NCI-H510A treated with DMSO at 0.1 percent for 48 hours (cell line): ENCODE data around the gene SERP2.

Source experiments
- DNase-seq: peaks from one replicate; lab custom pipeline; 2025; lab: John Stamatoyannopoulos, UW

The SERP2 gene

GRCh38 chr13:44355621-44356020 lies 18.0 kb upstream of the SERP2 start:
- no peak for DNase-seq

- DNase-seq = no peak
Observed at GRCh38 chr13:44359983-44360375, 13.6 kb upstream of the SERP2 start.

GRCh38 chr13:44362394-44363040 lies 11.1 kb upstream of the SERP2 start:
- no peak for DNase-seq

DNA sequence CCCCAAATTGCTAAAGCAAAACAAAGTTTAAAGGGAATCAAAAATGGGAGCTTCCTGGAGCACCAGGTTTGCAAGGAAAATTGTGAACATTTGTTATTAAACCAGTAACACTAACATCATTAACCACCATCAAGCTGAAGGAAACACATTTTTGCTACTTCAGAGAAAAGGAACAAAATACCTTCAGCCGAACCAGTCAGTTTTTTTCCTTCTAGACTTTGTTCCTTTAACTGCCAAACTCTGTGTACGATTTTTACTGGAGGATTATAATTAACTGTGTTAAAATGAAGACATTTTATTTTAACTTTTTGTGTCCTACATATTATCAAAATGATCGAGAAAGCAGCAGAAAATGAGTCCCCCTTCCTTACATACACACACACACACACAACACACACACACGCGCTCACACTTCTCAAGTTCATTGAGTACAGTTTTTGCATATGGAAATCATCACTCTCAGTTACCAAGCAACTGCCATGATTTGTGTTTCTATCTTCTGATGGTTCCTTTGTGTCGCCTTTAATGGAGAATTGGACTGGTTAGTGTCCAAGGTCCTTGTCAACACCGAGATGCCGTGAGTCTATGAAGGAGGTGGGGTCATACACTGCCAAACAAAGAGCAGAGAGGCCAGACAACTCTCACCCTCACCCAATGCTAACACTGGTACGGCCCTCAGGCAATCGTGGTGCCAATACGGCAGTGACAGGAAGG lies 9.8 kb upstream of the SERP2 start:
- no peak for DNase-seq

DNA sequence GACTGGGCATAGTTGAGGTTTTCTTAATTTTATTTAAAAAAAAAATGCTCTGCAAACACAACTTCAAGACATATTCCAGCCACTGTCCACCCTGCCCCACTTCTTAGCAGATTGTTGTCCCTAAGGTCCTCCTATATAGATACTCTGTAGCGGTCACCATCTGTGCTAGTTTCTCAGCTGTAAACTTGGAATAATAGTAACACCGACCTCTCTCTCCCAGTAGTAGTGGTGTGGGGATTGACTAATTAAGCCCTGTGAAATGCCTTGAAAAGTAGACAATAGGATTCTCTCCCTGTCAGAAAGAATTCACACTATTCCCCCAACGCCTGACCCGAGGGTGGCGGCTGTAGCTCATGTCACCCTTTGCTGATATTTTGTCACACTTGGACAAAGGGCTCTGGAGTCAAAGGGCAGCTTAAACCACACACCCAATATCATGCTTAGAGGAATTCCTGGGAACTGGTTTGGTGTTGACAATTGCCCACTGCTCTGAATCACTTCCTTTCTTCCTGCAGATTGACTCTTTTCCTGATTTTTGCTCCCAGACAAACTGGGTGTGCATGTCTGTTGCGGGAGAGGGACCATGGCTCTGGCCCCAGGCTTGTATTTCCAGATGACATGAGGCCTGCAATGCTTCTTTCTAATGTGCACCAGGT lies 9.2 kb upstream of the SERP2 start:
- DNase-seq = no peak

- no peak for DNase-seq
Observed at GRCh38 chr13:44365008-44365407, 8.6 kb upstream of the SERP2 start.

- DNase-seq = no peak
Observed at GRCh38 chr13:44365899-44366298, 7.7 kb upstream of the SERP2 start.

- no peak for DNase-seq
Observed at GRCh38 chr13:44368062-44368591, 5.5 kb upstream of the SERP2 start.

GRCh38 chr13:44368599-44369368 lies 4.8 kb upstream of the SERP2 start:
- no peak for DNase-seq

- DNase-seq = no peak
Observed at GRCh38 chr13:44371421-44371820, 2.2 kb upstream of the SERP2 start.

DNA sequence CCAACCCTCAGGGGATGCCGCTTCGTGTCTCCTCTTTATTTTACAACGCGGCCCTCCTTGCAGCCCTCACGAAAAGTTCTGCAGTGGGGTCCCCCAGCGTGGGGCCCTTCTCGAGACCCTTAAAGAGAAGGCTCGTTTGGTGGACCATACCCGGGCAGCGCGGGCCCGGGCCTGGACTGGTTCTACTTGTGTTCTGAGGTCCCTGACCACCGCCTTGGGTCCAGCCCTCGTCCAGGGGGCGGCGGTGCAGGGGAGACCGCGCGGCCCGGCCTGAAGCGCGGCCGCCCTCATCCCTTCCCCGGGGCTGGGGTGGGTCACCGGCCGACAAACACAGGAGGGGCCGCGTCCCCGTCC lies 400 bp upstream of the SERP2 start:
- DNase-seq = no peak

GRCh38 chr13:44374348-44374712 lies 706 bp downstream of the SERP2 start:
- no peak for DNase-seq

- no peak for DNase-seq
Observed at GRCh38 chr13:44378277-44378676, 4.7 kb downstream of the SERP2 start.

DNA sequence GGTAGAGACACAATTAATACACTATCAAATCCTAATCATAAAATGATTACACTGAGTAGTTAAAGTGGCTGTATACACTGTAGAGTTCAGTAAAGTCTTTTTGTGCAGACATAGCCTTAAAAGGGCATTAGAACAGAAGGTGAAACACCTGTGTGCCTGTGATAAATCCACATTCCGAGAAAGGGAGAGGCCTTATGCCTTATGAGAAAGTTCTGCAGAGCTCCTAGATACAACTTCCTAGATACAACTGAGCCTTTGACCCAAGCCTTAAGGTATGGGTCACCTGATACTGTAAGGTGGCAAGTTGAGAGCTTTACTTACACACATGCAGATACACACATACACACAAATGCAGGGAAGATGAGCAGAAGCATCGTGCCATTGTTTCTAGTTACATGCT lies 6.3 kb downstream of the SERP2 start:
- DNase-seq = no peak

DNA sequence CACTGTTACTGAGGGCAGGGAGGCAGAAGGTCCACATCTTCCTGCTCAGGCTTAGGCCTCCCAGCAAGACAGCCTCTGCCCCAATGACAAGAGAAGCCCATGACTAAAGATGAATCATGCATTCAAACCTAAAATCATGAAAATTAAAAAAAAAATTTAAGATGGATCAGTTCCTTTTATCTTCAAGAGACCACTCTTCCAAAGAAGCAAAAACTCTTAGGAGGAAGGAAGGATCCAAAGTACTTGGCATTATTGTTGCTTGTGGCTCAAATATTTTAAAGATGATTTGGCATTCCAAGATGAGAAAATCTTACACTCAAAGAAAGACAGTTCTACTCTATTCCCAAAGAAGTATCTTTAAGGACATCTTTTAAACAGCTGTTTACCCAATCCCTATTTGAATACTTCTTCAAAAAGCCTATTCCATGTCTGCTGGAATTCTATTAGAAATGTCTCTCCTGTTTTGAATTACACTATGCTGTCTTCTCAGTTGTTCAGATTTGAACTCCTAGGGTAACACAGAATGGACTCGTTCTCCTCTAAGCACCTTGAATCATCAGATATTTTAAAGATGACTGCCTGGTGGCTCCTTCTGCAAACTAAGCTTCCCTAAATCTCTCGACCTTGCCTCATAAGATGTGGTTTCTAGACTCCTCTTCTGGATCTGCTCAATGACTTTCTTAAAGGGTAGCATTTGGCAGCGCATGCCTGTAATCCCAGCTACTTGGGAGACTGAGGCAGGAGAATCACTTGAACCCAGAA lies 7.0 kb downstream of the SERP2 start:
- DNase-seq = no peak

- no peak for DNase-seq
Observed at GRCh38 chr13:44382635-44383145, 9.1 kb downstream of the SERP2 start.

DNA sequence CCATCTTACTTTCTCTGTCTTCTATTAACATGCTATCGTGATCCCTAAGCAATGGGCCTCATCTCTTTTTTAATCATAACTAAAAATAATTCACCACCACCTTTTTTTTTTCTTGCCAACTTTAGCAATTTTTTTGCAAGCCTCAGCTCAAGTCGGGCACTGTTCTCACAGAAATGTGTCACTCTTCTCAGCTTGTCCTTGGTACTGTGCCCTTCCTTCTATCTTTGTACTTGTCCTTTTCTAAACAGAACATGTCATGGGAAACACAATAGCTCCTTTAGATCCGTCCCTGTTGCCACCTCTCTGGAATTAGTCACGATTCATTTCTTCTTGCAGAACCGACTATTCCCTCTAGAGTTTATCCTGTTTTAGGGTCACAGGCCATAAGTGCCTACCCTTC lies 10.3 kb downstream of the SERP2 start:
- no peak for DNase-seq

DNA sequence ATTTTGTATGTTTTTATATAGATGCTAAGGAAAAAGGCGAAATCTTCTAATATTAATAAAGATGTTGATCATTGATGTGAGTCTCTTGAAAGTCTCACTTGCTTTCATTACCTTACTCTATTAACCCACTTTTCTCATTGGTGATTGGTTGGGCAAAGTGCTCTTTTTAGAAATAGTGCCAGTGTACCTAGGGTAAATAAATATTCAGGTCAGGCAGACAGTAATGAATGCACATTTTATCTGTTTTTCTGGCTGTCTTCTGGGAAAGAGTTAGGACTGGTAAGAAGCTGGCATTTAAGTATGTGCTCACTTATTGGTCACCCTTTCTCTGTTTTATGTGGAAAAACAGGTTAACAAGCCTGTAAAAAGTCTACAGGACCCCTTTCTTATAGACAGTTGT lies 11.2 kb downstream of the SERP2 start:
- no peak for DNase-seq

GRCh38 chr13:44385401-44385800 lies 11.8 kb downstream of the SERP2 start:
- no peak for DNase-seq

- no peak for DNase-seq
Observed at GRCh38 chr13:44385847-44386246, 12.2 kb downstream of the SERP2 start.

DNA sequence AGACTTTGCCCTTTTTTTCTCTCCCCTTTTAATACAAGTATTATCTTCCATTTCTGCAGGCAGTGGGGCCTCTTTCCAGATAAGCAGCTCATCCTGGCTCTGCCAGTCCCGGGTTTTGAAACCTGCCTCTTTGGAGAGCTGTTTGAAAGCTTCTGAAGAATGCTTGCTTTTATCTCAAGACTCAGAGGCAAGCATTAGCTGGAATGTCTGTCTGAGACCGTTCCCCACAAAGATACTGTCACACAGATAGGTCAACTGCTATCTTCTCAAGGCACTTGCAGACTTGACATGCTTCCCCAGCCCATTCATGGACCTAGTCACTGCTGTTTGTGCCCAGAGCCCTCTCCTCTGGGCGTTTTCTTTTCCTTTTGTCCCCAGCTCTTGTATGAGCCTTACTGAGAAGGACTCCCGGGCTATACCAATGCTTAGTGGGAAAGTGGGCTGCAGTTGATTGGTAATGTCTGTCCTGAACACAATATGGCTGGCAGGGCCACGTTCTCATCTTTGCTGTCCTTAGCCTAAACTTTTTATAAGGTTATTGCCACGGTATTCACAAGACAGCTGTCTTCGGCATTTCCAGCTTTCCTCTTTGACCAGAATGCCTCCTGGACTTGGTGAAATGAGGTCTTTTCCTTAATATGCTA lies 13.4 kb downstream of the SERP2 start:
- DNase-seq = no peak
